ENCODE results near the gene RGS10.

The RGS10 gene

DNA sequence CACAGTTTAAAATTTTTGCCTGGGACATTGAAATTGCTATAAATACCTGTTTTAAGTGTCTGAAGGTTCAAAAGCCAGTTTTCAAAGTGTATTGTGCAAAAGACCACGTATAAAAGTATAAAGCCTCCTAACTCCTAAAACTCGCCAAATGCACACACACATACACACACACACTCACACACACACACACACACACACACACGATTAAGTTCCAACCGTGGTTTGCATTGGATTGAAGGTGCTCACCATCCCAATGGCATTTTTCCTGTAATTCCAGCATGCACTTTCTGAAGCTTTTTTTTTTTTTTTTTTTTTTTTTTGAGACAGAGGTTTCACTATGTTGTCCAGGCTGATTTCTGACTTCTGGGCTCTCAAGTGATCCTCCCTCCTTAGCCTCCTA is 2.8 kb upstream of the RGS10 start:
- Histone ChIP-seq H3K4me2 (ENCODE audit: low read length) (no peak overlapping the region), H3K9ac (ENCODE audit: low read length) (no peak overlapping the region), H3K9me3 (ENCODE audit: insufficient read depth, low read length) (no peaks in the 10 kb centered on the region), H2AFZ (ENCODE audit: low read depth, low read length) (no peak overlapping the region), H3K79me2 (ENCODE audit: low read length) (peaks cover 22% of the 10 kb centered on the region), H3K27me3 (ENCODE audit: low read depth, low read length) (peaks cover 15% of the 10 kb centered on the region; the same call in 1 of the 2 replicates), H3K4me3 (ENCODE audit: low read length) (no peak overlapping the region), H3K27ac (ENCODE audit: low read length) (no peak overlapping the region), H4K20me1 (ENCODE audit: insufficient read depth, low read length) (peaks cover 12% of the 10 kb centered on the region), H3K4me1 (ENCODE audit: low read length) (peaks cover 8% of the 10 kb centered on the region), H3K36me3 (replicated peaks; ENCODE audit: low read depth, low read length) (no peaks in the 10 kb centered on the region)
- TF ChIP-seq EZH2phosphoT487 (IDR thresholded peaks at IDR 0.05; ENCODE audit: low read depth), result no peak
- TF ChIP-seq, protein P1, sequence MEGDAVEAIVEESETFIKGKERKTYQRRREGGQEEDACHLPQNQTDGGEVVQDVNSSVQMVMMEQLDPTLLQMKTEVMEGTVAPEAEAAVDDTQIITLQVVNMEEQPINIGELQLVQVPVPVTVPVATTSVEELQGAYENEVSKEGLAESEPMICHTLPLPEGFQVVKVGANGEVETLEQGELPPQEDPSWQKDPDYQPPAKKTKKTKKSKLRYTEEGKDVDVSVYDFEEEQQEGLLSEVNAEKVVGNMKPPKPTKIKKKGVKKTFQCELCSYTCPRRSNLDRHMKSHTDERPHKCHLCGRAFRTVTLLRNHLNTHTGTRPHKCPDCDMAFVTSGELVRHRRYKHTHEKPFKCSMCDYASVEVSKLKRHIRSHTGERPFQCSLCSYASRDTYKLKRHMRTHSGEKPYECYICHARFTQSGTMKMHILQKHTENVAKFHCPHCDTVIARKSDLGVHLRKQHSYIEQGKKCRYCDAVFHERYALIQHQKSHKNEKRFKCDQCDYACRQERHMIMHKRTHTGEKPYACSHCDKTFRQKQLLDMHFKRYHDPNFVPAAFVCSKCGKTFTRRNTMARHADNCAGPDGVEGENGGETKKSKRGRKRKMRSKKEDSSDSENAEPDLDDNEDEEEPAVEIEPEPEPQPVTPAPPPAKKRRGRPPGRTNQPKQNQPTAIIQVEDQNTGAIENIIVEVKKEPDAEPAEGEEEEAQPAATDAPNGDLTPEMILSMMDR (IDR thresholded peaks at IDR 0.05; ENCODE audit: low read depth, low read length), result no peak

DNA sequence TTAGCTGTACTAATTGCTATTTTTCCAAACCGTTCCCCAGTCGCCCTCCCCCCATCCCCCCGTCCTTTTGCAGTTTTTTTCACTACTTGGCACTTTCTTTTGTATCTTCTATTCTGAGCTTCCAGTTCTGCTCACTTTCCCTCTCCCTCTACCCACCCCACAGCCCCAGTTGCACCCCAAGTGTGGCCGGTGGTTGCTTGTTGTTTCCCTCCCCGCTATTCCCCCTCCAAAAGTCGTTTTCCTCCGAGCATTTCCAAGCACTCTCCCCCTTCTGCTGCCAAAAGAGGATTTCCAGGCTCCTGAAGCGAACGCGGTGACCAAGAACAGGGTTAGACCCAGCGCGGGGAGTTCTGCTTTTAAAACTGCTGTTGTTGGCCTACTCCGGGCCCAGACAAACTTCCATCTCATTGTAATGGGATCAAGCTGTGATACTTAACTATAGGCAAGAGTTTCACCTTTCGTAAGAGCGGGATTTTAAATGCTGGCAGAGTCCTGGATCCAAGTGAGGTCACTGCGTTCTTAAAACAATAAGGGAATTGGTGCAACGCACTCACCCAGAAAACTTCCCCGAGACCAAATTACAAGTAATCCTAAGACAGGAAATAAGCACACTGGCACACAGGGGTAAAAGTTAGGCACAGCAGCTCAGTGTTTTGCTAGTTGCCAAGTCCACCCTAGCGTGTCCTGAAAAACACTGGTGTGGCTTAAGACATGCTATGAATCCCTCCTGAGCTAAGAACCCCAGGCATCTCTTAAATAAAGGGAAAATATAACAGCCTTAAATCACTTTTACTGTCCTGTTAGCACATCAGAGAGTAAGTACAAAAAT is 1.5 kb upstream of the RGS10 start:
- Histone ChIP-seq H3K27ac (ENCODE audit: low read length) (no peak overlapping the region), H3K9ac (ENCODE audit: low read length) (peak overlapping the region; percentile 91; the same call in 1 of the 2 replicates), H3K27me3 (ENCODE audit: low read depth, low read length) (peaks cover 8% of the 10 kb centered on the region; the same call in 1 of the 2 replicates)

GRCh38 chr10:119542988-119543813 is 682 bp upstream of the RGS10 start:
- Histone ChIP-seq H2AFZ (ENCODE audit: low read depth, low read length) (peak overlapping the region; percentile 31; the same call in 1 of the 2 replicates), H4K20me1 (ENCODE audit: insufficient read depth, low read length) (peaks cover 29% of the 10 kb centered on the region), H3K27ac (ENCODE audit: low read length) (peak overlapping the region; percentile 63), H3K27me3 (ENCODE audit: low read depth, low read length) (peaks cover 3% of the 10 kb centered on the region; the same call in 1 of the 2 replicates), H3K4me1 (ENCODE audit: low read length) (peaks cover 29% of the 10 kb centered on the region), H3K4me3 (ENCODE audit: low read length) (peak overlapping the region; percentile 97), H3K9me3 (ENCODE audit: insufficient read depth, low read length) (no peaks in the 10 kb centered on the region), H3K36me3 (replicated peaks; ENCODE audit: low read depth, low read length) (no peaks in the 10 kb centered on the region), H3K79me2 (ENCODE audit: low read length) (peaks cover 43% of the 10 kb centered on the region), H3K4me2 (ENCODE audit: low read length) (peak overlapping the region; percentile 93), H3K9ac (ENCODE audit: low read length) (peak overlapping the region; percentile 91)
- no peak for TF ChIP-seq EZH2phosphoT487 (IDR thresholded peaks at IDR 0.05; ENCODE audit: low read depth)
- TF ChIP-seq, protein P1 (IDR thresholded peaks at IDR 0.05; ENCODE audit: low read depth, low read length), result peak; percentile 73

More for the DNA sequence above, 1.5 kb upstream of the RGS10 start:
- H3K4me3 ChIP-seq (ENCODE audit: low read length), result peak overlapping the region; percentile 97
- H3K79me2 ChIP-seq (ENCODE audit: low read length), result peaks cover 34% of the 10 kb centered on the region
- H3K36me3 ChIP-seq (replicated peaks; ENCODE audit: low read depth, low read length), result no peaks in the 10 kb centered on the region
- no peak overlapping the region; the same call in 1 of the 2 replicates for H2AFZ ChIP-seq (ENCODE audit: low read depth, low read length)
- peak overlapping the region; percentile 93 for H3K4me2 ChIP-seq (ENCODE audit: low read length)
- H3K4me1 ChIP-seq (ENCODE audit: low read length), result peaks cover 21% of the 10 kb centered on the region
- TF ChIP-seq, protein P1 (IDR thresholded peaks at IDR 0.05; ENCODE audit: low read depth, low read length), result no peak
- no peak for TF ChIP-seq EZH2phosphoT487 (IDR thresholded peaks at IDR 0.05; ENCODE audit: low read depth)
- H4K20me1 ChIP-seq (ENCODE audit: insufficient read depth, low read length), result peaks cover 21% of the 10 kb centered on the region
- H3K9me3 ChIP-seq (ENCODE audit: insufficient read depth, low read length), result no peaks in the 10 kb centered on the region
